EH (cell line): ENCODE measurements around the gene ZIC5.

ENCODE experiments used
- DNase-seq: peaks from one replicate; pipeline ENCODE4 v3.0.0-alpha.2; 2015; ENCODE audit warnings: low read depth

ZIC5 gene

GRCh38 chr13:99930925-99931324 is 40.6 kb downstream of the ZIC5 start:
- no peak for DNase-seq

- DNase-seq: no peak
Observed at GRCh38 chr13:99929866-99930265, 41.7 kb downstream of the ZIC5 start.

- peak; percentile 21 for DNase-seq
Observed at GRCh38 chr13:99926014-99926731, 45.4 kb downstream of the ZIC5 start.

GRCh38 chr13:99923877-99924582 is 47.5 kb downstream of the ZIC5 start:
- DNase-seq: no peak

GRCh38 chr13:99922631-99923404 is 48.7 kb downstream of the ZIC5 start:
- DNase-seq: no peak

GRCh38 chr13:99919132-99919531 is 52.4 kb downstream of the ZIC5 start:
- no peak for DNase-seq

- peak; percentile 70 for DNase-seq
Observed at GRCh38 chr13:99916366-99917103, 55.0 kb downstream of the ZIC5 start.

- DNase-seq: no peak
Observed at GRCh38 chr13:99913167-99913566, 58.4 kb downstream of the ZIC5 start.
